ENCODE results near the gene STK24. TPM values are rescaled to one million over a fixed set of nuclear protein-coding genes. Genes with fewer than 3 reads are reported as not detected.

The STK24 gene
- total RNA-seq, 6 donors from 2014 or later = 51.3 to 89.8 (median 78.6) TPM

- no peaks in the 10 kb centered on the region for H3K27me3 ChIP-seq
- H3K9me3 ChIP-seq = no peaks in the 10 kb centered on the region
- no peaks in the 10 kb centered on the region for H3K4me1 ChIP-seq
- 90 to 91% methylated on average over 13 of the region's 13 CpGs for WGBS, 2 donors
- H3K4me3 ChIP-seq = no peak overlapping the region
- ATAC-seq (ENCODE audit: low FRiP score in 2 of 2) = no peak
- DNase-seq = no peak
- H3K27ac ChIP-seq = no peak overlapping the region
- H3K36me3 ChIP-seq = peaks cover 0 to 42% (median 2%) of the 10 kb centered on the region in 4 donors
- TF ChIP-seq EP300 (IDR thresholded peaks at IDR 0.05) (no peak), POLR2AphosphoS5 (IDR thresholded peaks at IDR 0.05) (no peak), POLR2A (IDR thresholded peaks at IDR 0.05) (no peak), CTCF (IDR thresholded peaks at IDR 0.05) (no peak)
Observed at GRCh38 chr13:98427331-98427995, 149.4 kb downstream of the STK24 start.

- Histone ChIP-seq H3K4me3 (no peak overlapping the region), H3K27me3 (no peaks in the 10 kb centered on the region), H3K27ac (no peak overlapping the region), H3K9me3 (no peaks in the 10 kb centered on the region), H3K36me3 (peaks cover 0 to 44% (median 0%) of the 10 kb centered on the region in 4 donors), H3K4me1 (peaks cover 0 to 11% (median 5%) of the 10 kb centered on the region in 4 donors)
- DNase-seq = no peak
- TF ChIP-seq CTCF (IDR thresholded peaks at IDR 0.05) (no peak), POLR2AphosphoS5 (IDR thresholded peaks at IDR 0.05) (no peak), EP300 (IDR thresholded peaks at IDR 0.05) (no peak), POLR2A (IDR thresholded peaks at IDR 0.05) (no peak)
- 79 to 87% methylated on average over 7 of the region's 7 CpGs for WGBS, 2 donors
- ATAC-seq (ENCODE audit: low FRiP score in 2 of 2) = no peak
Observed at GRCh38 chr13:98423417-98423816, 153.5 kb downstream of the STK24 start.

- TF ChIP-seq EP300 (IDR thresholded peaks at IDR 0.05) = no peak
- no peak for TF ChIP-seq CTCF (IDR thresholded peaks at IDR 0.05)
- no peak for TF ChIP-seq POLR2AphosphoS5 (IDR thresholded peaks at IDR 0.05)
- TF ChIP-seq POLR2A (IDR thresholded peaks at IDR 0.05) = no peak
- Histone ChIP-seq H3K9me3 (no peaks in the 10 kb centered on the region), H3K27me3 (no peaks in the 10 kb centered on the region), H3K27ac (no peak overlapping the region), H3K4me3 (no peak overlapping the region), H3K36me3 (peaks cover 0 to 37% (median 0%) of the 10 kb centered on the region in 4 donors), H3K4me1 (peaks cover 0 to 16% (median 6%) of the 10 kb centered on the region in 4 donors)
- DNase-seq (no peak), ATAC-seq (ENCODE audit: low FRiP score in 2 of 2) (no peak)
- 89 to 90% methylated on average over 9 of the region's 9 CpGs for WGBS, 2 donors
Observed at GRCh38 chr13:98422046-98422445, 154.9 kb downstream of the STK24 start.

- H3K27ac ChIP-seq = peak overlapping the region in 3 of 4 donors; percentile 58 to 79 (median 63)
- peaks cover 0 to 24% (median 8%) of the 10 kb centered on the region in 4 donors for H3K4me1 ChIP-seq
- H3K27me3 ChIP-seq = no peaks in the 10 kb centered on the region
- H3K9me3 ChIP-seq = no peaks in the 10 kb centered on the region
- DNase-seq (no peak), ATAC-seq (ENCODE audit: low FRiP score in 2 of 2) (no peak)
- WGBS, 2 donors = 85 to 92% methylated on average over 6 of the region's 6 CpGs
- TF ChIP-seq POLR2AphosphoS5 (IDR thresholded peaks at IDR 0.05) (no peak), POLR2A (IDR thresholded peaks at IDR 0.05) (no peak), CTCF (IDR thresholded peaks at IDR 0.05) (no peak), EP300 (IDR thresholded peaks at IDR 0.05) (no peak)
- no peak overlapping the region for H3K4me3 ChIP-seq
- H3K36me3 ChIP-seq = peaks cover 0 to 23% (median 0%) of the 10 kb centered on the region in 4 donors
Observed at GRCh38 chr13:98420554-98421175, 156.2 kb downstream of the STK24 start.

All from upper lobe of left lung (tissue), 6 donors.